ENCODE measurements around the gene HAAO.

GRCh38 chr2:42815726-42816125 lies 23.3 kb upstream of the HAAO start:
- TF ChIP-seq, protein P1, sequence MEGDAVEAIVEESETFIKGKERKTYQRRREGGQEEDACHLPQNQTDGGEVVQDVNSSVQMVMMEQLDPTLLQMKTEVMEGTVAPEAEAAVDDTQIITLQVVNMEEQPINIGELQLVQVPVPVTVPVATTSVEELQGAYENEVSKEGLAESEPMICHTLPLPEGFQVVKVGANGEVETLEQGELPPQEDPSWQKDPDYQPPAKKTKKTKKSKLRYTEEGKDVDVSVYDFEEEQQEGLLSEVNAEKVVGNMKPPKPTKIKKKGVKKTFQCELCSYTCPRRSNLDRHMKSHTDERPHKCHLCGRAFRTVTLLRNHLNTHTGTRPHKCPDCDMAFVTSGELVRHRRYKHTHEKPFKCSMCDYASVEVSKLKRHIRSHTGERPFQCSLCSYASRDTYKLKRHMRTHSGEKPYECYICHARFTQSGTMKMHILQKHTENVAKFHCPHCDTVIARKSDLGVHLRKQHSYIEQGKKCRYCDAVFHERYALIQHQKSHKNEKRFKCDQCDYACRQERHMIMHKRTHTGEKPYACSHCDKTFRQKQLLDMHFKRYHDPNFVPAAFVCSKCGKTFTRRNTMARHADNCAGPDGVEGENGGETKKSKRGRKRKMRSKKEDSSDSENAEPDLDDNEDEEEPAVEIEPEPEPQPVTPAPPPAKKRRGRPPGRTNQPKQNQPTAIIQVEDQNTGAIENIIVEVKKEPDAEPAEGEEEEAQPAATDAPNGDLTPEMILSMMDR (IDR thresholded peaks at IDR 0.05) = no peak
- TF ChIP-seq ZFX (IDR thresholded peaks at IDR 0.05; ENCODE audit: borderline replicate concordance) = no peak
